ENCODE data around the gene CCDC97. TPM values are rescaled to one million over a fixed set of nuclear protein-coding genes. Genes with fewer than 3 reads are reported as not detected.
A peak's percentile ranks its signal among the peaks of the same experiment; 100 is the strongest.

The CCDC97 gene
- total RNA-seq, 1 donor from 2014 or later: 15.5 TPM

GRCh38 chr19:41295499-41295898 lies 14.5 kb upstream of the CCDC97 start:
- Histone ChIP-seq H3K4me1 (peaks cover 45% of the 10 kb centered on the region), H3K27ac (replicated peaks) (no peak overlapping the region), H3K36me3 (peaks cover 70% of the 10 kb centered on the region), H3K4me3 (no peak overlapping the region), H3K27me3 (ENCODE audit: low read depth) (no peaks in the 10 kb centered on the region), H3K9me3 (replicated peaks) (no peaks in the 10 kb centered on the region)
- intact Hi-C loops (cut with micrococcal nuclease): no loop called here
- no peak for TF ChIP-seq CTCF (IDR thresholded peaks at IDR 0.05; ENCODE audit: borderline replicate concordance)
- no peak for DNase-seq

GRCh38 chr19:41296433-41296871 lies 13.5 kb upstream of the CCDC97 start:
- Histone ChIP-seq H3K9me3 (replicated peaks) (no peaks in the 10 kb centered on the region), H3K4me1 (peaks cover 55% of the 10 kb centered on the region), H3K27ac (replicated peaks) (peak overlapping the region; percentile 86), H3K36me3 (peaks cover 68% of the 10 kb centered on the region), H3K4me3 (no peak overlapping the region), H3K27me3 (ENCODE audit: low read depth) (no peaks in the 10 kb centered on the region)
- intact Hi-C loops (cut with micrococcal nuclease): no loop called here
- no peak for TF ChIP-seq CTCF (IDR thresholded peaks at IDR 0.05; ENCODE audit: borderline replicate concordance)
- DNase-seq: no peak

GRCh38 chr19:41297628-41298347 lies 12.2 kb upstream of the CCDC97 start:
- H3K36me3 ChIP-seq: peaks cover 68% of the 10 kb centered on the region
- H3K4me1 ChIP-seq: peaks cover 66% of the 10 kb centered on the region
- peak overlapping the region; percentile 86 for H3K27ac ChIP-seq (replicated peaks)
- intact Hi-C loops (cut with micrococcal nuclease): no loop called here
- H3K27me3 ChIP-seq (ENCODE audit: low read depth): no peaks in the 10 kb centered on the region
- H3K4me3 ChIP-seq: no peak overlapping the region
- no peaks in the 10 kb centered on the region for H3K9me3 ChIP-seq (replicated peaks)
- no peak for TF ChIP-seq CTCF (IDR thresholded peaks at IDR 0.05; ENCODE audit: borderline replicate concordance)
- DNase-seq: no peak

GRCh38 chr19:41298348-41298964 lies 11.5 kb upstream of the CCDC97 start:
- H3K27ac ChIP-seq (replicated peaks): peak overlapping the region; percentile 86
- peak overlapping the region; percentile 1 for H3K4me3 ChIP-seq
- peaks cover 68% of the 10 kb centered on the region for H3K36me3 ChIP-seq
- H3K27me3 ChIP-seq (ENCODE audit: low read depth): no peaks in the 10 kb centered on the region
- TF ChIP-seq CTCF (IDR thresholded peaks at IDR 0.05; ENCODE audit: borderline replicate concordance): no peak
- peak; percentile 79 for DNase-seq
- H3K4me1 ChIP-seq: peaks cover 66% of the 10 kb centered on the region
- no peaks in the 10 kb centered on the region for H3K9me3 ChIP-seq (replicated peaks)
- intact Hi-C loops (cut with micrococcal nuclease): no loop called here

- peak overlapping the region; percentile 86 for H3K27ac ChIP-seq (replicated peaks)
- H3K27me3 ChIP-seq (ENCODE audit: low read depth): no peaks in the 10 kb centered on the region
- H3K36me3 ChIP-seq: peaks cover 68% of the 10 kb centered on the region
- no peak for TF ChIP-seq CTCF (IDR thresholded peaks at IDR 0.05; ENCODE audit: borderline replicate concordance)
- no peaks in the 10 kb centered on the region for H3K9me3 ChIP-seq (replicated peaks)
- H3K4me1 ChIP-seq: peaks cover 69% of the 10 kb centered on the region
- intact Hi-C loops (cut with micrococcal nuclease): no loop called here
- peak; percentile 55 for DNase-seq
- H3K4me3 ChIP-seq: peak overlapping the region; percentile 1
Observed at GRCh38 chr19:41299046-41299754, 10.8 kb upstream of the CCDC97 start.
